SK-N-SH (cell line): ENCODE results near the gene RNF151. TPM values are rescaled to one million over a fixed set of nuclear protein-coding genes. Genes with fewer than 3 reads are reported as not detected.

Experiments used
- CTCF ChIA-PET: fragments of 300-600, 350-600 bp; formaldehyde crosslinking; extraction: SDS; loops from one replicate; lab custom pipeline; 2021; lab: Yijun Ruan, JAX
- POLR2A ChIA-PET: fragments of 350-600 bp; sonication (Branson Sonifier 250); formaldehyde crosslinking; extraction: SDS; loops from one replicate; lab custom pipeline; 2020; ENCODE audit warnings: antibody characterized with exemption, inconsistent platforms; lab: Yijun Ruan, JAX
- DNase-seq: peaks from one replicate; pipeline ENCODE4 v3.0.0; 2012
- H2AFZ ChIP-seq: fragments of 200-600 bp; sonication (generic); 2 replicates; pipeline ENCODE4 v1.8.1; 2016; ENCODE audit warnings: antibody characterized with exemption, mild to moderate bottlenecking, low read depth
- H3F3A ChIP-seq: fragments of 200-600 bp; sonication (generic); replicated peaks from 2 replicates; pipeline ENCODE3; 2016; ENCODE audit warnings: antibody characterized with exemption, mild to moderate bottlenecking; ENCODE audit not compliant: insufficient read depth
- H3K27ac ChIP-seq, 2 experiments: fragments of 200-500 bp in 1 of 2; fragments of 200-600 bp in 1 of 2; sonication (Bioruptor generic) in 1 of 2; sonication (generic), shearing (Covaris generic) in 1 of 2; 2 replicates each; pipeline versions ENCODE4 v1.5.1 to v1.6.1; 2014 to 2016; ENCODE audit warnings: low read depth in 2 of 2, inconsistent platforms in 1 of 2, low read length in 1 of 2, mild to moderate bottlenecking in 1 of 2, mixed read lengths in 1 of 2
- H3K27me3 ChIP-seq: fragments of 200-600 bp; sonication (generic), shearing (Covaris generic); 2 replicates; pipeline ENCODE4 v1.6.1; 2016; ENCODE audit warnings: mixed run types; ENCODE audit not compliant: insufficient read depth
- H3K36me3 ChIP-seq, 2 experiments: fragments of 200-500 bp in 1 of 2; fragments of 200-600 bp in 1 of 2; sonication (Bioruptor generic) in 1 of 2; sonication (generic) in 1 of 2; replicated peaks in 1 of 2; 2 replicates each; pipeline versions ENCODE3 to v1.5.1; 2014 to 2016; ENCODE audit warnings: low read length in 1 of 2, mild to moderate bottlenecking in 1 of 2; ENCODE audit not compliant: insufficient read depth in 2 of 2, control insufficient read depth in 1 of 2
- H3K4me1 ChIP-seq, 2 experiments: fragments of 200-500 bp in 1 of 2; fragments of 200-600 bp in 1 of 2; sonication (Bioruptor generic) in 1 of 2; sonication (generic), shearing (Covaris generic) in 1 of 2; 2 replicates each; pipeline versions ENCODE4 v1.5.1 to v1.6.1; 2014 to 2016; ENCODE audit warnings: low read depth in 1 of 2, low read length in 1 of 2, mixed run types in 1 of 2; ENCODE audit not compliant: insufficient read depth in 2 of 2, control insufficient read depth in 1 of 2
- H3K4me2 ChIP-seq: fragments of 200-600 bp; sonication (generic), shearing (Covaris generic); 2 replicates; pipeline ENCODE4 v1.6.1; 2017; ENCODE audit warnings: mixed run types
- H3K4me3 ChIP-seq, 2 experiments: fragments of 200-500 bp in 1 of 2; fragments of 200-600 bp in 1 of 2; sonication (Bioruptor generic) in 1 of 2; sonication (generic), shearing (Covaris generic) in 1 of 2; 2 replicates each; pipeline versions ENCODE4 v1.5.1 to v1.8.1; 2014 to 2016; ENCODE audit warnings: low read depth in 2 of 2, inconsistent platforms in 1 of 2, low read length in 1 of 2, mild to moderate bottlenecking in 1 of 2, mixed read lengths in 1 of 2, moderate library complexity in 1 of 2
- H3K79me2 ChIP-seq: fragments of 200-600 bp; sonication (generic); 2 replicates; pipeline ENCODE4 v1.8.1; 2017; ENCODE audit warnings: mild to moderate bottlenecking; ENCODE audit not compliant: insufficient read depth
- H3K9ac ChIP-seq: fragments of 200-600 bp; sonication (generic); 2 replicates; pipeline ENCODE4 v1.6.1; 2017; ENCODE audit warnings: mixed run types
- H3K9me2 ChIP-seq: fragments of 200-600 bp; sonication (generic); 2 replicates; pipeline ENCODE4 v1.6.1; 2017; ENCODE audit warnings: mixed run types
- H3K9me3 ChIP-seq: fragments of 200-600 bp; sonication (generic); 2 replicates; pipeline ENCODE4 v1.6.1; 2017; ENCODE audit warnings: mixed run types, mild to moderate bottlenecking, moderate library complexity
- H4K20me1 ChIP-seq: fragments of 200-600 bp; sonication (generic); 2 replicates; pipeline ENCODE4 v1.6.1; 2017; ENCODE audit warnings: mild to moderate bottlenecking, mixed run types; ENCODE audit not compliant: insufficient read depth
- CTCF ChIP-seq: fragments of 200-600 bp; sonication (generic); IDR thresholded peaks from 2 replicates; pipeline ENCODE4 v1.6.1; 2017; ENCODE audit warnings: antibody characterized with exemption, mild to moderate bottlenecking, moderate library complexity
- ELF1 ChIP-seq: IDR thresholded peaks from 2 replicates; pipeline ENCODE4 v1.4.0; 2012
- EZH2phosphoT487 ChIP-seq: fragments of 200-600 bp; sonication (generic); IDR thresholded peaks from 2 replicates; pipeline ENCODE4 v1.6.1; 2017; ENCODE audit warnings: low read depth, mixed run types, mild to moderate bottlenecking, antibody characterized with exemption, moderate library complexity, borderline replicate concordance
- FOSL2 ChIP-seq: IDR thresholded peaks from 2 replicates; pipeline ENCODE4 v1.4.0; 2012; ENCODE audit warnings: low read depth, mild to moderate bottlenecking, moderate library complexity, borderline replicate concordance
- FOXJ3 ChIP-seq: sonication (generic); formaldehyde crosslinking; IDR thresholded peaks from 2 replicates; pipeline ENCODE4 v1.5.1; 2020; ENCODE audit warnings: mild to moderate bottlenecking, missing genetic modification reagents
- IRF3 ChIP-seq: fragments of 150-350 bp; IDR thresholded peaks from 2 replicates; pipeline ENCODE4 v1.6.1; 2016; ENCODE audit warnings: mild to moderate bottlenecking, low read depth, low read length
- MAX ChIP-seq: IDR thresholded peaks from 2 replicates; pipeline ENCODE4 v1.4.0; 2012; ENCODE audit warnings: low read depth
- MEF2A ChIP-seq: IDR thresholded peaks from 2 replicates; pipeline ENCODE4 v1.4.0; 2012; ENCODE audit warnings: low read depth, borderline replicate concordance
- PBX3 ChIP-seq: IDR thresholded peaks from 2 replicates; pipeline ENCODE4; 2012
- RCOR1 ChIP-seq: fragments of 150-350 bp; IDR thresholded peaks from 2 replicates; pipeline ENCODE4 v1.6.1; 2017; ENCODE audit warnings: antibody characterized with exemption, low read length
- REST ChIP-seq: IDR thresholded peaks from 2 replicates; pipeline ENCODE4 v1.6.1; 2012; ENCODE audit warnings: mild to moderate bottlenecking, low read depth, low read length, moderate library complexity
- RFX5 ChIP-seq: IDR thresholded peaks from 2 replicates; pipeline ENCODE4 v1.6.1; 2012; ENCODE audit warnings: mild to moderate bottlenecking, improper control_type of control experiment, low read length
- RXRA ChIP-seq: IDR thresholded peaks from 2 replicates; pipeline ENCODE4 v1.4.0; 2012; ENCODE audit warnings: low read depth, mild to moderate bottlenecking, borderline replicate concordance
- SIN3A ChIP-seq: IDR thresholded peaks from 2 replicates; pipeline ENCODE4 v1.6.1; 2012; ENCODE audit warnings: low read depth, mild to moderate bottlenecking, low read length, moderate library complexity, borderline replicate concordance
- SMC3 ChIP-seq: IDR thresholded peaks from 2 replicates; pipeline ENCODE4 v1.6.1; 2012; ENCODE audit warnings: low read depth, low read length, improper control_type of control experiment
- TEAD4 ChIP-seq: IDR thresholded peaks from 2 replicates; pipeline ENCODE4 v1.4.0; 2012; ENCODE audit warnings: mild to moderate bottlenecking, borderline replicate concordance; ENCODE audit not compliant: insufficient read depth
- USF2 ChIP-seq: fragments of 150-350 bp; IDR thresholded peaks from 2 replicates; pipeline ENCODE4 v1.6.1; 2017; ENCODE audit warnings: antibody characterized with exemption, low read length, low read depth, borderline replicate concordance
- YY1 ChIP-seq: IDR thresholded peaks from 2 replicates; pipeline ENCODE4 v1.4.0; 2012; ENCODE audit warnings: low read depth, mild to moderate bottlenecking
- WGBS: methylation state at CpG from one replicate; pipeline ENCODE4 v1.1.6; 2017; ENCODE audit warnings: low lambda C conversion rate; 5-methylcytosine and 5-hydroxymethylcytosine counted together
- polyA plus RNA-seq, 3 experiments: library from polyadenylated mRNA; depleted of rRNA; stranded (reverse); fragments of >200 nt; gene quantifications; 2 replicates each; pipeline ENCODE4 v1.2.3, GENCODE V29; 2012

Gene RNF151
- polyA plus RNA-seq, 1 of the 3 experiments (the other 2 are of a cell fraction), result 0.07 TPM

- WGBS, result 89% methylated on average over 3 of the region's 10 CpGs
- Histone ChIP-seq H3K79me2 (peaks cover 19% of the 10 kb centered on the region; the same call in 1 of the 2 replicates), H2AFZ (no peak overlapping the region), H3K9me2 (no peaks in the 10 kb centered on the region), H3K27me3 (no peaks in the 10 kb centered on the region), H3K9ac (no peak overlapping the region), H3K36me3 (peaks cover 5 to 13% of the 10 kb centered on the region in 2 experiments), H3K4me1 (peaks cover 8 to 34% of the 10 kb centered on the region in 2 experiments; a peak in 2 of 4 replicates), H3F3A (peaks cover 13% of the 10 kb centered on the region), H4K20me1 (no peaks in the 10 kb centered on the region), H3K4me3 (no peak overlapping the region), H3K27ac (no peak overlapping the region), H3K4me2 (no peak overlapping the region), H3K9me3 (no peaks in the 10 kb centered on the region)
- no peak for TF ChIP-seq USF2
- no peak for TF ChIP-seq RXRA
- TF ChIP-seq EZH2phosphoT487, result no peak
- no peak for TF ChIP-seq RCOR1
- no peak for TF ChIP-seq SIN3A
- TF ChIP-seq RFX5, result no peak
- no peak for TF ChIP-seq PBX3
- no peak for TF ChIP-seq IRF3
- no peak for TF ChIP-seq SMC3
- TF ChIP-seq FOSL2, result no peak
- no peak for TF ChIP-seq CTCF
- no peak for TF ChIP-seq TEAD4
- TF ChIP-seq MAX, result no peak
- no peak for TF ChIP-seq MEF2A
- no peak for TF ChIP-seq ELF1
- TF ChIP-seq FOXJ3 (CRISPR knock-in tag), result no peak
- no peak for TF ChIP-seq YY1
- TF ChIP-seq REST, result no peak
- ChIA-PET CTCF (interaction anchor here (0.8 to 12.9 kb wide), 2 partner anchors 17 to 220 kb away, joined by 3 to 108 read pairs; no protein-coding TSS in a partner anchor), POLR2A (interaction anchor here (1.0 to 1.4 kb wide), 2 partner anchors 15 to 22 kb away, joined by 4 to 5 read pairs; partner anchors contain the start of genes RPS2 and TBL3)
- DNase-seq, result no peak
These were observed 20.5 kb downstream of the RNF151 start for GRCh38 chr16:1987198-1987597.
